Right ventricle myocardium inferior (tissue), 1 donor: ENCODE data around the gene CACNA1G. TPM values are rescaled to one million over a fixed set of nuclear protein-coding genes. Genes with fewer than 3 reads are reported as not detected.

Experiments
- ATAC-seq: fragments of 200-7000 bp; cut with Tn5 transposase; one replicate; pipeline ENCODE4 v1.9.1; 2020; ENCODE audit warnings: mild to moderate bottlenecking, moderate library complexity
- DNase-seq: peaks from one replicate; pipeline ENCODE4 v3.0.0; 2021; ENCODE audit errors: missing footprints
- intact Hi-C: fragments of 100-400 bp; cut with DNase I; formaldehyde crosslinking; loops from one replicate; pipeline ENCODE4 v1.11.0; 2022
- total RNA-seq: library from RNA; stranded (reverse); fragmentation: NEBNext Ultra II Directional; extraction: Animal tissue kit (Norgen Biotek cat#: 25700); gene quantifications from one replicate; pipeline ENCODE4 v1.2.1, GENCODE V29; 2021
- donor health status: DM: no; HTN: yes; CAD: no; lungs with severe emphysema.

CACNA1G gene
- total RNA-seq, 1 donor from 2014 or later: 0.38 TPM

GRCh38 chr17:50615828-50616227 is 55.3 kb downstream of the CACNA1G start:
- intact Hi-C loops: no loop called here
- no peak for ATAC-seq
- no peak for DNase-seq

- DNase-seq (no peak), ATAC-seq (no peak)
- intact Hi-C loops: no loop called here
Measured at GRCh38 chr17:50618300-50618699, 57.8 kb downstream of the CACNA1G start.

GRCh38 chr17:50618941-50619340 is 58.4 kb downstream of the CACNA1G start:
- DNase-seq (no peak), ATAC-seq (no peak)
- intact Hi-C loops: no loop called here

- ATAC-seq (no peak), DNase-seq (no peak)
- intact Hi-C loops: no loop called here
Measured at GRCh38 chr17:50619489-50619888, 59.0 kb downstream of the CACNA1G start.

GRCh38 chr17:50620237-50620636 is 59.7 kb downstream of the CACNA1G start:
- ATAC-seq (no peak), DNase-seq (no peak)
- intact Hi-C loops: no loop called here

- DNase-seq (no peak), ATAC-seq (no peak)
- intact Hi-C loops: no loop called here
Measured at GRCh38 chr17:50620858-50621257, 60.3 kb downstream of the CACNA1G start.

GRCh38 chr17:50621574-50622031 is 61.1 kb downstream of the CACNA1G start:
- ATAC-seq: no peak
- DNase-seq: no peak
- intact Hi-C loops: no loop called here

GRCh38 chr17:50624321-50624934 is 63.9 kb downstream of the CACNA1G start:
- intact Hi-C loops: no loop called here
- DNase-seq: no peak
- ATAC-seq: no peak

- DNase-seq: no peak
- ATAC-seq: no peak
- intact Hi-C loops: no loop called here
Measured at GRCh38 chr17:50625032-50625871, 64.7 kb downstream of the CACNA1G start.

GRCh38 chr17:50626037-50626574 is 65.6 kb downstream of the CACNA1G start:
- DNase-seq (peak; percentile 84), ATAC-seq (peak; percentile 80)
- intact Hi-C loops: loop anchor here (1.0 kb wide), 2 partner anchors 79 to 144 kb away; partner anchors contain the start of gene SPATA20

GRCh38 chr17:50627036-50627781 is 66.7 kb downstream of the CACNA1G start:
- ATAC-seq (no peak), DNase-seq (peak; percentile 5)
- intact Hi-C loops: no loop called here

- intact Hi-C loops: no loop called here
- DNase-seq: no peak
- ATAC-seq: no peak
Measured at GRCh38 chr17:50627782-50628601, 67.5 kb downstream of the CACNA1G start.

GRCh38 chr17:50629902-50630301 is 69.4 kb downstream of the CACNA1G start:
- peak; percentile 6 for DNase-seq
- intact Hi-C loops: loop anchor here (2.0 kb wide), 1 partner anchor 51 kb away; no protein-coding TSS in a partner anchor
- no peak for ATAC-seq

GRCh38 chr17:50630524-50631194 is 70.1 kb downstream of the CACNA1G start:
- intact Hi-C loops: loop anchor here (2.0 kb wide), 1 partner anchor 50 kb away; no protein-coding TSS in a partner anchor
- ATAC-seq: peak; percentile 49
- DNase-seq: peak; percentile 53

GRCh38 chr17:50631195-50631907 is 70.8 kb downstream of the CACNA1G start:
- ATAC-seq (no peak), DNase-seq (peak; percentile 31)
- intact Hi-C loops: loop anchor here (2.0 kb wide), 1 partner anchor 49 kb away; no protein-coding TSS in a partner anchor

- ATAC-seq: no peak
- DNase-seq: peak; percentile 30
- intact Hi-C loops: loop anchor here (2.0 kb wide), 1 partner anchor 49 kb away; no protein-coding TSS in a partner anchor
Measured at GRCh38 chr17:50631908-50632571, 71.5 kb downstream of the CACNA1G start.
